DOHH2 (cell line): Measurements from ENCODE around the gene CCDC116.

Experiments used
- CTCF ChIP-seq: fragments of 200-600 bp; sonication (generic); IDR thresholded peaks from one replicate; pipeline ENCODE4 v1.5.1; 2014; ENCODE audit warnings: antibody characterized with exemption, mild to moderate bottlenecking, low read depth, low read length; ENCODE audit not compliant: poor library complexity, severe bottlenecking
- EZH2phosphoT487 ChIP-seq: fragments of 200-600 bp; sonication (generic); IDR thresholded peaks from 2 replicates; pipeline ENCODE4 v1.6.1; 2017; ENCODE audit warnings: borderline replicate concordance, mild to moderate bottlenecking, antibody characterized with exemption, low read length, moderate library complexity, mixed read lengths

DNA sequence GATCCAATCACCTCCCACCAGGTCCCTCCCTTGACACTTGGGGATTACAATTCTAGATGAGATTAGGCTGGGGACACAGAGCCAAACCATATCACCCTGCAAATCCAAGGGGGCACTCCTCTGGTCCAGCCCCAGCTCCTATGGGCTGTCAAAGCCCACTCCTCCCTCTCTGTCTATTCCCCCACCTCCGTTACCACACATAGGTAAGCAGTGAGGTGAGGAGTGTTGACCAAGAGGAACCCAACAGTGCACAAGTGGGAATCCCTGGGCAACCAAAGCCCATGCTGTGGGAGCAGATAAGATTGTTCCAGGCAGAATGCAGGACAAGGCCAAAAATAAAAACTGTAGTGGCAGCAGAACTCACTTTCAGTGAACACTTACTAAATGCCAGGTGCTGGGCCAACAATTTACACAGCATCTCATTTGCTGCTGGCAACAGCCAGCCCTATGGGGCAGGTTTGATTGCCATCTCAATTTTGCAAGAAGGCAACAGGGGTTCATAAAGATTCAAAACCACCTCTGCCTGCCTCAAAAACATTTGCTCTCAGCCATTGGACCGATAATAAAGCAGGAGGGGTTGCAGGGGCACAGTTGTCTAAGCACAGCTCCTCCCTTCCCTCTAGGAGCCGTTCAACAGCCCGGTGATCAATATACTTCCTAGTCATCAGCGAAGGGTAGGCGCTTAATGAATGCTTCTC lies 18.4 kb downstream of the CCDC116 start:
- no peak for TF ChIP-seq CTCF
- no peak for TF ChIP-seq EZH2phosphoT487
